SU-DHL-6 (cell line): ENCODE measurements around the gene ARNT2.

Source experiments
- EZH2phosphoT487 ChIP-seq: fragments of 200-600 bp; sonication (generic), shearing (Covaris generic); conservative IDR thresholded peaks from 2 replicates; pipeline ENCODE4 v1.6.1; 2018; ENCODE audit warnings: mild to moderate bottlenecking, antibody characterized with exemption, low read length, moderate library complexity, mixed read lengths
- TF ChIP-seq, protein P1 (sequence below): fragments of 200-600 bp; sonication (generic); IDR thresholded peaks from one replicate; pipeline ENCODE4 v1.5.1; 2017; ENCODE audit warnings: antibody characterized with exemption, mild to moderate bottlenecking, low read length, moderate library complexity; ENCODE audit not compliant: insufficient read depth, poor library complexity, severe bottlenecking

DNA sequence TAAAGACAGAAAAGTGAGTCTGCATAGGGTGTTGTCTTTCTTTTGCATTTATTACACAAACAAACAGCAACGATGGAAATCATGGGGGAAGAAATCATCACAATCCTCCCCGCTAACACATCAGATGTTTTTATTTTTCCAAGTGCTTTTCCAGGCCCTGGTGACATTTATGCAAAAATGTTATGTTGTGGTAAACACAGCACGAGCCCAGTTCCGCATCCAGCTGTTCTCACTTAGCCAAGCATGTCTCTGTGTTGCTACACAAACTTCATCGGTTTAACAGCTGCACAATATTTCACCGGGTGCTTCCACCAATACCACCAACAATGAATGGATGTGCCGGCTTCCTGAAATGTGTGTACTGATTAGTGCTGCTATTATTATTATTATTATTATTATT, 237.2 kb downstream of the ARNT2 start:
- TF ChIP-seq, protein P1, sequence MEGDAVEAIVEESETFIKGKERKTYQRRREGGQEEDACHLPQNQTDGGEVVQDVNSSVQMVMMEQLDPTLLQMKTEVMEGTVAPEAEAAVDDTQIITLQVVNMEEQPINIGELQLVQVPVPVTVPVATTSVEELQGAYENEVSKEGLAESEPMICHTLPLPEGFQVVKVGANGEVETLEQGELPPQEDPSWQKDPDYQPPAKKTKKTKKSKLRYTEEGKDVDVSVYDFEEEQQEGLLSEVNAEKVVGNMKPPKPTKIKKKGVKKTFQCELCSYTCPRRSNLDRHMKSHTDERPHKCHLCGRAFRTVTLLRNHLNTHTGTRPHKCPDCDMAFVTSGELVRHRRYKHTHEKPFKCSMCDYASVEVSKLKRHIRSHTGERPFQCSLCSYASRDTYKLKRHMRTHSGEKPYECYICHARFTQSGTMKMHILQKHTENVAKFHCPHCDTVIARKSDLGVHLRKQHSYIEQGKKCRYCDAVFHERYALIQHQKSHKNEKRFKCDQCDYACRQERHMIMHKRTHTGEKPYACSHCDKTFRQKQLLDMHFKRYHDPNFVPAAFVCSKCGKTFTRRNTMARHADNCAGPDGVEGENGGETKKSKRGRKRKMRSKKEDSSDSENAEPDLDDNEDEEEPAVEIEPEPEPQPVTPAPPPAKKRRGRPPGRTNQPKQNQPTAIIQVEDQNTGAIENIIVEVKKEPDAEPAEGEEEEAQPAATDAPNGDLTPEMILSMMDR = no peak
- no peak for TF ChIP-seq EZH2phosphoT487
